Smooth muscle cell (in vitro differentiated cells): ENCODE measurements around the gene KIF22. TPM values are rescaled to one million over a fixed set of nuclear protein-coding genes. Genes with fewer than 3 reads are reported as not detected.
"Not testable (repeated sequence)": the region's sequence is repeated elsewhere in the genome, so short reads cannot be mapped to it uniquely, and the experiment has no call there.

Experiments used
- DNase-seq: peaks from one replicate; lab custom pipeline; 2025; ENCODE audit not compliant: unreplicated experiment; lab: John Stamatoyannopoulos, UW
- H2AFZ ChIP-seq: fragments of 200-600 bp; sonication (generic); 2 replicates; pipeline ENCODE4 v1.6.0; 2016; ENCODE audit warnings: antibody characterized with exemption, low read depth, mild to moderate bottlenecking
- H3F3A ChIP-seq: fragments of 200-600 bp; sonication (generic); 2 replicates; pipeline ENCODE4 v1.6.0; 2017; ENCODE audit warnings: antibody characterized with exemption, low read depth
- H3K27ac ChIP-seq: fragments of 200-600 bp; sonication (generic); 2 replicates; pipeline ENCODE4 v1.5.1; 2016; ENCODE audit warnings: low read depth, mild to moderate bottlenecking
- H3K27me3 ChIP-seq: fragments of 200-600 bp; sonication (generic); 2 replicates; pipeline ENCODE4 v1.6.1; 2016; ENCODE audit warnings: low read depth, mild to moderate bottlenecking
- H3K36me3 ChIP-seq: fragments of 200-600 bp; sonication (generic); 2 replicates; pipeline ENCODE4 v1.5.1; 2016; ENCODE audit warnings: low read depth
- H3K4me1 ChIP-seq: fragments of 200-600 bp; sonication (generic); 2 replicates; pipeline ENCODE4 v1.5.1; 2016; ENCODE audit warnings: low read depth
- H3K4me2 ChIP-seq: fragments of 200-600 bp; sonication (generic); 2 replicates; pipeline ENCODE4 v1.6.0; 2016; ENCODE audit warnings: mild to moderate bottlenecking
- H3K4me3 ChIP-seq: fragments of 200-600 bp; sonication (generic); 2 replicates; pipeline ENCODE4 v1.5.1; 2016; ENCODE audit warnings: mild to moderate bottlenecking
- H3K79me2 ChIP-seq: fragments of 200-600 bp; sonication (generic); 2 replicates; pipeline ENCODE4 v1.6.0; 2016; ENCODE audit warnings: low read depth, mild to moderate bottlenecking
- H3K9ac ChIP-seq: fragments of 200-600 bp; sonication (generic); 2 replicates; pipeline ENCODE4 v1.6.0; 2016; ENCODE audit warnings: low read depth
- H3K9me3 ChIP-seq: fragments of 200-600 bp; sonication (generic); replicated peaks from 2 replicates; pipeline ENCODE4 v1.5.1; 2016; ENCODE audit warnings: low read depth
- H4K20me1 ChIP-seq: fragments of 200-600 bp; sonication (generic); 2 replicates; pipeline ENCODE4 v1.6.0; 2016; ENCODE audit warnings: low read depth
- CTCF ChIP-seq: fragments of 200-600 bp; sonication (generic); IDR thresholded peaks from 2 replicates; pipeline ENCODE4 v1.5.1; 2017; ENCODE audit warnings: borderline replicate concordance, mild to moderate bottlenecking, antibody characterized with exemption; ENCODE audit not compliant: insufficient read depth, poor library complexity, severe bottlenecking
- WGBS: methylation state at CpG from one replicate; pipeline ENCODE4 v1.1.7; 2016; ENCODE audit warnings: low lambda C conversion rate; 5-methylcytosine and 5-hydroxymethylcytosine counted together
- polyA plus RNA-seq: library from polyadenylated mRNA; unstranded; fragments of >200 nt; fragmentation: Nextera tagmentation; extraction: Ambion mirVana; gene quantifications from 2 replicates; pipeline ENCODE4 v1.2.1, GENCODE V29; 2016
- total RNA-seq: library from RNA; depleted of rRNA; stranded (reverse); fragments of >200 nt; gene quantifications from 2 replicates; pipeline ENCODE4 v1.2.3, GENCODE V29; 2014

KIF22 gene
- total and polyA plus RNA-seq, 2 experiments from 2014 or later = 16.0 to 33.5 TPM

- no peak for TF ChIP-seq CTCF
- Histone ChIP-seq H3K36me3 (no peaks in the 10 kb centered on the region), H3K27ac (peak overlapping the region; percentile 86), H3F3A (peaks cover 16% of the 10 kb centered on the region), H3K4me2 (peak overlapping the region; percentile 71), H3K27me3 (no peaks in the 10 kb centered on the region), H3K9ac (peak overlapping the region; percentile 52), H2AFZ (no peak overlapping the region), H3K4me3 (no peak overlapping the region), H3K79me2 (peaks cover 53% of the 10 kb centered on the region), H3K4me1 (peaks cover 26% of the 10 kb centered on the region), H4K20me1 (peaks cover 66% of the 10 kb centered on the region), H3K9me3 (no peaks in the 10 kb centered on the region)
- 40% methylated on average over 10 of the region's 10 CpGs for WGBS
- DNase-seq = no peak
Measured at GRCh38 chr16:29825145-29826044, 34.8 kb downstream of the KIF22 start.

- Histone ChIP-seq H3K9ac (no peak overlapping the region), H3K9me3 (no peaks in the 10 kb centered on the region), H3K27ac (peak overlapping the region; percentile 86), H3K79me2 (peaks cover 44% of the 10 kb centered on the region), H3K4me3 (no peak overlapping the region), H3K36me3 (no peaks in the 10 kb centered on the region), H3K4me2 (no peak overlapping the region), H3K4me1 (peaks cover 24% of the 10 kb centered on the region), H2AFZ (no peak overlapping the region), H3F3A (peaks cover 16% of the 10 kb centered on the region), H3K27me3 (no peaks in the 10 kb centered on the region), H4K20me1 (peaks cover 72% of the 10 kb centered on the region)
- WGBS = 97% methylated on average over 8 of the region's 8 CpGs
- DNase-seq = no peak
- TF ChIP-seq CTCF = no peak
Measured at GRCh38 chr16:29826342-29826695, 35.8 kb downstream of the KIF22 start.

- Histone ChIP-seq H3F3A (no peaks in the 10 kb centered on the region), H3K36me3 (no peaks in the 10 kb centered on the region), H3K4me3 (no peak overlapping the region), H3K9ac (no peak overlapping the region), H3K4me1 (peaks cover 2% of the 10 kb centered on the region), H3K79me2 (peaks cover 22% of the 10 kb centered on the region), H3K9me3 (no peaks in the 10 kb centered on the region), H3K27me3 (no peaks in the 10 kb centered on the region), H3K27ac (no peak overlapping the region), H2AFZ (no peak overlapping the region), H3K4me2 (no peak overlapping the region), H4K20me1 (peaks cover 56% of the 10 kb centered on the region)
- no peak for TF ChIP-seq CTCF
- no peak for DNase-seq
- 93% methylated on average over 11 of the region's 11 CpGs for WGBS
Measured at GRCh38 chr16:29830774-29831173, 40.2 kb downstream of the KIF22 start.

GRCh38 chr16:29831490-29831889, 40.9 kb downstream of the KIF22 start:
- Histone ChIP-seq H3K27ac (no peak overlapping the region), H3F3A (no peaks in the 10 kb centered on the region), H3K79me2 (peaks cover 16% of the 10 kb centered on the region), H3K4me1 (no peaks in the 10 kb centered on the region), H3K9ac (no peak overlapping the region), H3K4me2 (no peak overlapping the region), H2AFZ (no peak overlapping the region), H4K20me1 (peaks cover 49% of the 10 kb centered on the region), H3K9me3 (no peaks in the 10 kb centered on the region), H3K27me3 (no peaks in the 10 kb centered on the region), H3K4me3 (no peak overlapping the region), H3K36me3 (no peaks in the 10 kb centered on the region)
- 90% methylated on average over 2 of the region's 2 CpGs for WGBS
- no peak for DNase-seq
- TF ChIP-seq CTCF = no peak

GRCh38 chr16:29833219-29833618, 42.7 kb downstream of the KIF22 start:
- not testable (repeated sequence) for DNase-seq, H3K36me3 ChIP-seq, H3F3A ChIP-seq, H3K27ac ChIP-seq, H3K9ac ChIP-seq, H3K79me2 ChIP-seq, H2AFZ ChIP-seq, H3K27me3 ChIP-seq, H3K4me3 ChIP-seq, H3K4me1 ChIP-seq, H3K9me3 ChIP-seq, H3K4me2 ChIP-seq
- H4K20me1 ChIP-seq = peaks cover 32% of the 10 kb centered on the region
- WGBS = 98% methylated on average over 4 of the region's 4 CpGs
